Kidney (tissue), 14 donors: Measurements from ENCODE around the gene VCAM1. TPM values are rescaled to one million over a fixed set of nuclear protein-coding genes. Genes with fewer than 3 reads are reported as not detected.

Source experiments
- DNase-seq, 5 donors: peaks; one replicate each; pipeline ENCODE4 v3.0.0-alpha.2; 2013 to 2020
- FAIRE-seq: peaks from 2 replicates; lab custom pipeline; 2012; peaks lifted over from hg19 to GRCh38; lab: Jason Lieb, UNC
- H3K27ac ChIP-seq, 2 donors: one replicate each; pipeline ENCODE4 v1.7.0; 2013; ENCODE audit warnings: low read depth in 2 of 2, low read length in 2 of 2, inconsistent platforms in 1 of 2
- H3K27me3 ChIP-seq: one replicate; pipeline ENCODE4 v1.7.1; 2013; ENCODE audit warnings: low read length, inconsistent platforms; ENCODE audit not compliant: control insufficient read depth, insufficient read depth
- H3K36me3 ChIP-seq, 3 donors: one replicate each; pipeline versions ENCODE4 v1.7.0 to v1.7.1; 2013; ENCODE audit warnings: low read length in 3 of 3, control low read depth in 1 of 3, inconsistent platforms in 1 of 3; ENCODE audit not compliant: insufficient read depth in 3 of 3, control insufficient read depth in 2 of 3
- H3K4me1 ChIP-seq, 3 donors: one replicate each; pipeline versions ENCODE4 v1.7.0 to v1.7.1; 2013; ENCODE audit warnings: low read length in 3 of 3, inconsistent platforms in 1 of 3, low read depth in 1 of 3; ENCODE audit not compliant: control insufficient read depth in 2 of 3, insufficient read depth in 2 of 3
- H3K4me3 ChIP-seq, 3 donors: one replicate each; pipeline versions ENCODE4 v1.7.0 to v1.8.1; 2013; ENCODE audit warnings: low read length in 3 of 3, control low read depth in 1 of 3, inconsistent platforms in 1 of 3
- H3K9ac ChIP-seq, 3 donors: one replicate each; pipeline versions ENCODE4 v1.7.0 to v1.7.1; 2013; ENCODE audit warnings: low read length in 3 of 3, control low read depth in 1 of 3, inconsistent platforms in 1 of 3
- H3K9me3 ChIP-seq, 3 donors: one replicate each; pipeline versions ENCODE4 v1.7.0 to v1.7.1; 2013; ENCODE audit warnings: low read length in 3 of 3, control low read depth in 1 of 3, inconsistent platforms in 1 of 3; ENCODE audit not compliant: control insufficient read depth in 2 of 3, insufficient read depth in 1 of 3
- intact Hi-C: fragments of 100-400 bp; cut with DNase I; formaldehyde crosslinking; loops from one replicate; pipeline ENCODE4 v1.11.1; 2022
- polyA plus RNA-seq: library from polyadenylated mRNA; stranded (reverse); fragments of 350-450 nt; fragmentation: Illumina TruSeq; extraction: RNeasy Lipid Tissue Mini Kit (QIAGEN cat#74804); gene quantifications from one replicate; pipeline ENCODE4 v1.2.3, GENCODE V29; 2014; ENCODE audit warnings: low read depth, low replicate concordance; ENCODE audit not compliant: insufficient read depth
- total RNA-seq: library from RNA; stranded (reverse); fragmentation: NEBNext Ultra II Directional; extraction: Animal tissue kit (Norgen Biotek cat#: 25700); gene quantifications from one replicate; pipeline ENCODE4 v1.2.1, GENCODE V29; 2021
- TF ChIP-seq, protein P1 (sequence below): IDR thresholded peaks from 3 replicates; pipeline ENCODE4 v1.5.1; 2012; ENCODE audit warnings: mild to moderate bottlenecking, moderate library complexity, borderline replicate concordance; ENCODE audit not compliant: insufficient read depth; ENCODE audit errors: extremely low read depth
- donor health status: control.
- donor health status: control.
- donor health status: control.
- donor health status: control.
- donor health status: control.
- donor health status: DM: yes; HTN: yes; CAD: no.
- donor health status: Normal renal cell carcinoma (clear cell type).

The VCAM1 gene
- total and polyA plus RNA-seq, 2 donors from 2014 or later = 46.0 to 539 TPM

DNA sequence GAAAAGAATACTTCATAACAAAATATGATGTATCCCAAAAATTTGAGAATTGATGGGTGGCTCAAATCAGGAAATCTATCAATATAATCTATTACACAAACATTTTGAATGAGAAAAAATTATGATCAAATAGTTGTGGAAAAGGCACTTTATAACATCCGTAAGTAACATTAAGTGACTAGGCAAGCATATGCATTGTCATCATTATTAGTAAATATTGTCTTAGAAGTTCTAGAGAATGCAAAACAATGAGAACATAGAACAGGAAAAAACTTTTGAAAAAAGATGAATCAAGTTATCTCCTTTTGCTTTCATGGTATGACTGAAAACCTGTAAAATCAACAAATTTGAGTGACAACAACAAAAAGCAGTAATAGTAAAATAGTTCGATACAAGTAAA lies 42.9 kb downstream of the VCAM1 start:
- TF ChIP-seq, protein P1, sequence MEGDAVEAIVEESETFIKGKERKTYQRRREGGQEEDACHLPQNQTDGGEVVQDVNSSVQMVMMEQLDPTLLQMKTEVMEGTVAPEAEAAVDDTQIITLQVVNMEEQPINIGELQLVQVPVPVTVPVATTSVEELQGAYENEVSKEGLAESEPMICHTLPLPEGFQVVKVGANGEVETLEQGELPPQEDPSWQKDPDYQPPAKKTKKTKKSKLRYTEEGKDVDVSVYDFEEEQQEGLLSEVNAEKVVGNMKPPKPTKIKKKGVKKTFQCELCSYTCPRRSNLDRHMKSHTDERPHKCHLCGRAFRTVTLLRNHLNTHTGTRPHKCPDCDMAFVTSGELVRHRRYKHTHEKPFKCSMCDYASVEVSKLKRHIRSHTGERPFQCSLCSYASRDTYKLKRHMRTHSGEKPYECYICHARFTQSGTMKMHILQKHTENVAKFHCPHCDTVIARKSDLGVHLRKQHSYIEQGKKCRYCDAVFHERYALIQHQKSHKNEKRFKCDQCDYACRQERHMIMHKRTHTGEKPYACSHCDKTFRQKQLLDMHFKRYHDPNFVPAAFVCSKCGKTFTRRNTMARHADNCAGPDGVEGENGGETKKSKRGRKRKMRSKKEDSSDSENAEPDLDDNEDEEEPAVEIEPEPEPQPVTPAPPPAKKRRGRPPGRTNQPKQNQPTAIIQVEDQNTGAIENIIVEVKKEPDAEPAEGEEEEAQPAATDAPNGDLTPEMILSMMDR = no peak
- H3K27me3 ChIP-seq = no peaks in the 10 kb centered on the region

DNA sequence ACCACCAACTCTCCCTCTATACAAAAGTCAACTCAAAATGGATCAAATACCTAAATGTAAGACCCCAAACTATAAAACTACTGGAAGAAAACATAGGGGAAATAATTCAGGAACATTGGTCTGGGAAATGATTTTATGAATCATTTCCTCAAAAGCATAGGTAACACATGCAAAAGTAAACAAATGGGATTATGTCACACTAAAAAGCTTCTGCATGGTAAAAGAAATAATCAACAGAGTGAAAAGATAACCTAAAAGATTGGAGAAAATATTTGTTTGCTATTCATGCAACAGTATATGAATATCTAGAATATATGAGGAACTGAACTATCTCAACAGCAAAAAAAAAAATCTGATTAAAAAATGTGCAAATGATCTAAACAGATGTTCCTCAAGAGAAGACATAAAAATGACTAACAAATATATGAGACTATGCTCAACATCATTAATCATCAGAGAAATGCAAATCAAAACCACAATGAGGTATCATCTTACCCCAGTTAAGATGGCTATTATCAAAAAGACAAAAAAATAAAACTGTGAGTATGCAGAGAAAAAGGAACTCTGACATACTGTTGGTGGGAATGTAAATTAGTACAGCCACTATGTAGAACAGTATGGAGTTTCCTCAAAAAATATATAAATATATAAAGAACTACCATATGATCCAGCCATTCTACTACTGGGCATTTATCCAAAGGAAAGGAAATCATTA lies 47.8 kb downstream of the VCAM1 start:
- H3K27ac ChIP-seq = no peak overlapping the region
- FAIRE-seq = no peak
- TF ChIP-seq, protein P1 = no peak
- no peaks in the 10 kb centered on the region for H3K4me1 ChIP-seq
- H3K27me3 ChIP-seq = no peaks in the 10 kb centered on the region
- intact Hi-C loops = no loop called here
- H3K9ac ChIP-seq = no peak overlapping the region
- H3K9me3 ChIP-seq = no peaks in the 10 kb centered on the region
- H3K36me3 ChIP-seq = no peaks in the 10 kb centered on the region
- no peak overlapping the region for H3K4me3 ChIP-seq
- no peak for DNase-seq

More for the DNA sequence above, 42.9 kb downstream of the VCAM1 start:
- no peak for DNase-seq
- no peaks in the 10 kb centered on the region for H3K36me3 ChIP-seq
- H3K9me3 ChIP-seq = no peaks in the 10 kb centered on the region
- no peak overlapping the region for H3K4me3 ChIP-seq
- H3K9ac ChIP-seq = no peak overlapping the region
- no peak for FAIRE-seq
- intact Hi-C loops = no loop called here
- no peak overlapping the region for H3K27ac ChIP-seq
- no peaks in the 10 kb centered on the region for H3K4me1 ChIP-seq

DNA sequence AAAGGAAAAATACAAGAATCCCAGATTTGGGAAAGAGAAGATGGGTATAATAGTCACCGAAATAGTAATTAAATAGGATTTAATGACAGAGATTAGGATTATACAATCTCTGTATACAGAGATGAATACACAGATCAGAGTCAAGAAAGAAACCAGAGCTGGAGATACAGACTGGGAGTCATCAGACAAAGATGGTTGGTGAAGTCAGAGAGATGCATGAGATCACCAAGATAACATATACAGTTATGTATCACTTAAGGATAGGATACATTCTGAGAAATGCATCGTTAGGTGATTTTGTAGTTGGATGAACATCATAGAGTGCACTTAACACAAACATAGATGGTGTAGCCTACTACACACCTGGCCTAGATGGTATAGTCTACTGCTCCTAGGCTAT lies 49.8 kb downstream of the VCAM1 start:
- H3K9me3 ChIP-seq = no peaks in the 10 kb centered on the region
- no peaks in the 10 kb centered on the region for H3K27me3 ChIP-seq
- DNase-seq (no peak), FAIRE-seq (no peak)
- H3K36me3 ChIP-seq = no peaks in the 10 kb centered on the region
- intact Hi-C loops = no loop called here
- H3K27ac ChIP-seq = no peak overlapping the region
- H3K4me1 ChIP-seq = no peaks in the 10 kb centered on the region
- H3K9ac ChIP-seq = no peak overlapping the region
- TF ChIP-seq, protein P1 = no peak
- H3K4me3 ChIP-seq = no peak overlapping the region
